GM13977 (cell line): ENCODE measurements around the gene CTIF.

ENCODE experiments used
- DNase-seq: peaks from one replicate; pipeline ENCODE4 v3.0.0; 2012; ENCODE audit warnings: low spot score
- in situ Hi-C: fragments of 300-500 bp; cut with MboI; formaldehyde crosslinking; loops from one replicate; pipeline ENCODE4 v1.12.0; 2022; ENCODE audit warnings: low sequenced_read_pairs, low pct_unique_long_range_greater_than_20kb, mixed read lengths, inconsistent platforms; ENCODE audit not compliant: unreplicated experiment
- TF ChIP-seq, protein P1 (sequence below): IDR thresholded peaks from 2 replicates; pipeline ENCODE4 v1.5.1; 2012; ENCODE audit warnings: mild to moderate bottlenecking, control low read depth; ENCODE audit not compliant: insufficient read depth; ENCODE audit errors: extremely low read depth, missing control alignments

Gene CTIF

DNA sequence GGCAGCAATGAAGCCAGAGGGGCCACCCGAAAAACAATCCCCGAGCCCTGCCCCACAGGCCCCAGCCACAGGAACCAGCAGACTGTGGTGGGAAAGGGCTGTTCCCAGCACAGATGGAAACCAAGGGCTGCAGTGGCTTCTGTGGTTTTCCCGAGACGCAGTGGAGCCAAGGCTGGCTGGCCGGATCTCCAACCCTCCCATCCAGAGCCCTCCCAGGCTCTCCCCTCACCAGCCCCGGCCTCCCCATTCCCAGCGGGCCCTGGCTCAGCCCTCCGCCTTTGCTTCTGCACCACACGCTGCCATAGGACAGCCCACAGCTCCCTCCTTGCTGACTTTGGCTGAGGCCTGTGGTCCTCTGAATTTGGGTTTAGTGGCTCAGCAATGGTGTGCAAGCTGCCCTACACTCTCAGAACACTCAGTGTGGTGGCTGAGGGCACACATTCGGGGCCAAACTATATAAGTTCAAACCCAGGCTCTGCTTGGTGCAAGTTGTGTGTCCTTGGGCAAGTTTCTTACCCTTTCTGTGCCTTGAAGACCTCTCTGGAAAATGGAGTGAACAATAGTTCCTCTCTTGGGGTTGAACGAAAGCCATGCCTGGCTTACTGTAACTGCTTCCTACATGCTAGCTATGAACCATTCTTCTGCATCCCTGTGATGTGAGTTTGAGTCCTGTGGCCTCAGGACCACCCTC is 211.8 kb downstream of the CTIF start:
- TF ChIP-seq, protein P1, sequence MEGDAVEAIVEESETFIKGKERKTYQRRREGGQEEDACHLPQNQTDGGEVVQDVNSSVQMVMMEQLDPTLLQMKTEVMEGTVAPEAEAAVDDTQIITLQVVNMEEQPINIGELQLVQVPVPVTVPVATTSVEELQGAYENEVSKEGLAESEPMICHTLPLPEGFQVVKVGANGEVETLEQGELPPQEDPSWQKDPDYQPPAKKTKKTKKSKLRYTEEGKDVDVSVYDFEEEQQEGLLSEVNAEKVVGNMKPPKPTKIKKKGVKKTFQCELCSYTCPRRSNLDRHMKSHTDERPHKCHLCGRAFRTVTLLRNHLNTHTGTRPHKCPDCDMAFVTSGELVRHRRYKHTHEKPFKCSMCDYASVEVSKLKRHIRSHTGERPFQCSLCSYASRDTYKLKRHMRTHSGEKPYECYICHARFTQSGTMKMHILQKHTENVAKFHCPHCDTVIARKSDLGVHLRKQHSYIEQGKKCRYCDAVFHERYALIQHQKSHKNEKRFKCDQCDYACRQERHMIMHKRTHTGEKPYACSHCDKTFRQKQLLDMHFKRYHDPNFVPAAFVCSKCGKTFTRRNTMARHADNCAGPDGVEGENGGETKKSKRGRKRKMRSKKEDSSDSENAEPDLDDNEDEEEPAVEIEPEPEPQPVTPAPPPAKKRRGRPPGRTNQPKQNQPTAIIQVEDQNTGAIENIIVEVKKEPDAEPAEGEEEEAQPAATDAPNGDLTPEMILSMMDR, result no peak
- in situ Hi-C loops, result no loop called here
- no peak for DNase-seq

DNA sequence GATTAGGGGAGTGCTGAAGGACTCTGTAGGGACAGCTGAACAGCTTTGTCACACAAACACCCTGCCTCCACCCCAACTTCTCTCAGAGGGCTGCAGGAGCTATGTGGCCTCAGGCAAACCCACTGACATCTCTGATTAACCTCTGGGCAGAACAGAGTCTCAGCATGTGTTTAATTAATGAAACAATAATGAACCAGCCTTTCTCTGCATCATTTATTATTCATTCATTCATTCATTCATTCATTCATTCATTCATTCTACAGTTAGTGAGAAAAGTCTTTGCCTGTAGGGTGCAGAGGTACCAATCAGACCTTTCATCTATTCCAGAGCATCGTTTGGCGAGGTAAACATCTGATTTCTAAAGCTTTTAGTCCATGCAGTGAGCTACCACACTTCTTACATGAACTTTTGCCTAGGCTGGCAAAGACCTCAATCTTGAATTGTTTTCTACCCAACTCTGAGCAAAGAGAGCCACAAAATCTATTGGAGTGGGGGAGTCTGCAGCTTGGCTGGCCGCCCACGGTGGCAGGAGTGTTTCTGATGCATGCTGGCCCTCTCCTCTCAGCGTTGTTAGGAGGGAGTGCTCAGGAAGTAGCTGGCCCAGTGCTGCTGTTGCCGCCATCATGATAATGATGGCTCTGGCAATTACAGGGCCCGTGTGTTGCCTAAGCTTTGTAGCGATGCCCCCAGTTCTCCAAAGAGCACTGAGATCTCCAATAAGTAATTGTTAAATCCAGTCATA is 213.1 kb downstream of the CTIF start:
- TF ChIP-seq, protein P1, result no peak
- in situ Hi-C loops, result no loop called here
- no peak for DNase-seq

- in situ Hi-C loops, result no loop called here
- no peak for DNase-seq
- TF ChIP-seq, protein P1, result no peak
Measured at GRCh38 chr18:48752478-48752877, 213.6 kb downstream of the CTIF start.

GRCh38 chr18:48752928-48753327 is 214.1 kb downstream of the CTIF start:
- in situ Hi-C loops, result no loop called here

DNA sequence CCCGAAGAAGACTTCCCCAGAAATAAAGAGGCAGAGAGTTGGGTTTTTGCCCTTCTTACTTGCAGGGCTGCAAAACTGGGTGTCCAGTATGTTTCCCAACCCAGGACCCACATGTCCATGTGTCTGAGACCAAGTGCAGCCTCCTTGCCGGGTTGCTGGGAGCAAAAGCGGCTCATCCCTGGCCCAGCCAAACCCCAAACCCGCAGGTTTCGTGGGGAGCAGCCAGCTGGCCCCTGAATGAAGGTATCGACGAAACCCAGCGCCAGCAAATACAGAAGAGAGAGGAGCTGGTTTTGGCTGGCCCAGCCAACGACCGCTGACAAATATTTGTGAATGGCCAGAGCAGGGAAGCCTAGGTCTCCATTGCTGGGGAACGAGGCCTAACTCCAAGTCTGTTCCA is 214.9 kb downstream of the CTIF start:
- TF ChIP-seq, protein P1, result no peak

More at GRCh38 chr18:48752928-48753327, 214.1 kb downstream of the CTIF start:
- no peak for DNase-seq
- TF ChIP-seq, protein P1, result no peak

GRCh38 chr18:48754559-48754958 is 215.7 kb downstream of the CTIF start:
- TF ChIP-seq, protein P1, result no peak
- in situ Hi-C loops, result no loop called here
- no peak for DNase-seq

More for the DNA sequence above, 214.9 kb downstream of the CTIF start:
- DNase-seq, result no peak
- in situ Hi-C loops, result no loop called here
